ENCODE results near the gene MAD1L1. TPM values are rescaled to one million over a fixed set of nuclear protein-coding genes. Genes with fewer than 3 reads are reported as not detected.

Gene MAD1L1
- total RNA-seq, 2 donors from 2014 or later = 59.1 to 61.4 TPM

DNA sequence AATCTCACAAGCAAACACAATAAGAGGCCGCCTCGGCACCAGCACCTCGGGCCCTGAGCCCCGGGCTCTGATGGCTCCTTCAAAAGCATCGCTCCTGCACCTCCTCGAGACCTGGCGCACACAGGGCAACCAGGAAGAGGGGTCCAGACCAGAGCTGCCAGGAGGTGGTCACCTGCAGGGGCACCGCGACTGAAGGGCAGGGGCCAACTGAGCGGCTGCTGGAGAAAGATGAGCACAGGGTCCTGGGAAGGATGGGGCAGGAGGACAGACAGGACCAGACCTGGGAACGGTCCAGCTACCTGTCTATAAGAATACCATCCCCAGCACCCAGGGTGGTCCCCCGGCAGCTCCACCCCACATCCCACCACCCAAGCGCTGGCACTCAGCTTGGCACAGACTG, 20.8 kb downstream of the MAD1L1 start:
- WGBS, 2 experiments (ENCODE audit: insufficient coverage in 1 of 2, insufficient read length in 1 of 2) = 92 to 94% methylated on average over 5 to 13 of the region's 13 CpGs
- Mint-ChIP-seq H3K4me1 (no peaks in the 10 kb centered on the region), H3K27ac (no peak overlapping the region), H3K9me3 (no peaks in the 10 kb centered on the region), H3K36me3 (ENCODE audit: low read depth) (peaks cover 80% of the 10 kb centered on the region), H3K27me3 (ENCODE audit: insufficient read depth) (no peaks in the 10 kb centered on the region), H3K4me3 (no peak overlapping the region)
- no peak for DNase-seq
- H3K27me3 ChIP-seq (ENCODE audit: control insufficient read depth, insufficient read depth, low read length, poor library complexity, severe bottlenecking) = no peaks in the 10 kb centered on the region
- H3K9me3 ChIP-seq (ENCODE audit: control insufficient read depth, low read length) = no peaks in the 10 kb centered on the region
- H3K4me3 ChIP-seq (ENCODE audit: low read length) = no peak overlapping the region
- no peak overlapping the region for H3K9ac ChIP-seq (ENCODE audit: extremely low read depth, low read length, poor library complexity, severe bottlenecking)
- TF ChIP-seq, protein P1, sequence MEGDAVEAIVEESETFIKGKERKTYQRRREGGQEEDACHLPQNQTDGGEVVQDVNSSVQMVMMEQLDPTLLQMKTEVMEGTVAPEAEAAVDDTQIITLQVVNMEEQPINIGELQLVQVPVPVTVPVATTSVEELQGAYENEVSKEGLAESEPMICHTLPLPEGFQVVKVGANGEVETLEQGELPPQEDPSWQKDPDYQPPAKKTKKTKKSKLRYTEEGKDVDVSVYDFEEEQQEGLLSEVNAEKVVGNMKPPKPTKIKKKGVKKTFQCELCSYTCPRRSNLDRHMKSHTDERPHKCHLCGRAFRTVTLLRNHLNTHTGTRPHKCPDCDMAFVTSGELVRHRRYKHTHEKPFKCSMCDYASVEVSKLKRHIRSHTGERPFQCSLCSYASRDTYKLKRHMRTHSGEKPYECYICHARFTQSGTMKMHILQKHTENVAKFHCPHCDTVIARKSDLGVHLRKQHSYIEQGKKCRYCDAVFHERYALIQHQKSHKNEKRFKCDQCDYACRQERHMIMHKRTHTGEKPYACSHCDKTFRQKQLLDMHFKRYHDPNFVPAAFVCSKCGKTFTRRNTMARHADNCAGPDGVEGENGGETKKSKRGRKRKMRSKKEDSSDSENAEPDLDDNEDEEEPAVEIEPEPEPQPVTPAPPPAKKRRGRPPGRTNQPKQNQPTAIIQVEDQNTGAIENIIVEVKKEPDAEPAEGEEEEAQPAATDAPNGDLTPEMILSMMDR (conservative IDR thresholded peaks at IDR 0.05) = no peak
- H3K4me1 ChIP-seq (ENCODE audit: control insufficient read depth, insufficient read depth, low read length) = no peaks in the 10 kb centered on the region
- H3K27ac ChIP-seq (ENCODE audit: low read depth, low read length) = peak overlapping the region; percentile 49
- peaks cover 65% of the 10 kb centered on the region for H3K36me3 ChIP-seq (ENCODE audit: control insufficient read depth, insufficient read depth, low read length)

DNA sequence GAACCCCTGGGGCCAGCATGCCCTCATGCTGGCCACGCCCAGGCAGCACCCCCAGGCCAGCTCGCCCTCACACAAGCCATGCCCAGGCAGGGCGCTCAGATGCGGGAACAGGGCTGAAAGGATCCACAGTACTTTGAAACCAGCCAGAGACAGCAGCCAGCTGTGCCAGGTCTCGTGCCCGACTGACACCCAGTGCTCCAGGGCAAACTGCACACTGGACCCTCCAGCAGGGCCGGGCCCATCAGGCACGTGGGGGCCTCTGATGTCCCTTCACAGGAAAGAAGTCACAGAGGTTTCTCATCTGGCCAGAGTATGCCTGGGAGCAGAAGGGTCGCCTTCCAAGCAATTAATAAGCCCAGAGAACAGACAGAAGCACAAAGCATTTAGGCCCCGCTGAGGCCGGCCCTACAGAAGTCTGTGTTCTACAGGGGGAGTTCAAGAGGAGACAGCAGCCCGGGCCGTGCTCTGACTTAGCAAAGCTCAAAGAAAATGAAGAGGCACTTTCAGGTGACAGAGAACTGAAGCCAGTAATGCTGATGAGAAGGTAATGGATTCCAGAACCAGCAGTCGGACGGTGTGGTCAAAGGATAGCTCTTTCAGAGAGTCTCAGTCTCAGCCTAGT, 21.4 kb downstream of the MAD1L1 start:
- H3K9ac ChIP-seq (ENCODE audit: extremely low read depth, low read length, poor library complexity, severe bottlenecking) = no peak overlapping the region
- Mint-ChIP-seq H3K27ac (no peak overlapping the region), H3K36me3 (ENCODE audit: low read depth) (peaks cover 77% of the 10 kb centered on the region), H3K27me3 (ENCODE audit: insufficient read depth) (no peaks in the 10 kb centered on the region), H3K4me3 (no peak overlapping the region), H3K4me1 (no peaks in the 10 kb centered on the region), H3K9me3 (no peaks in the 10 kb centered on the region)
- TF ChIP-seq, protein P1 (conservative IDR thresholded peaks at IDR 0.05) = no peak
- DNase-seq = no peak
- H3K4me3 ChIP-seq (ENCODE audit: low read length) = no peak overlapping the region
- peaks cover 62% of the 10 kb centered on the region for H3K36me3 ChIP-seq (ENCODE audit: control insufficient read depth, insufficient read depth, low read length)
- no peaks in the 10 kb centered on the region for H3K4me1 ChIP-seq (ENCODE audit: control insufficient read depth, insufficient read depth, low read length)
- no peaks in the 10 kb centered on the region for H3K27me3 ChIP-seq (ENCODE audit: control insufficient read depth, insufficient read depth, low read length, poor library complexity, severe bottlenecking)
- WGBS, 2 experiments (ENCODE audit: insufficient coverage in 1 of 2, insufficient read length in 1 of 2) = 93 to 95% methylated on average over 15 of the region's 15 CpGs
- H3K27ac ChIP-seq (ENCODE audit: low read depth, low read length) = peak overlapping the region; percentile 49
- no peaks in the 10 kb centered on the region for H3K9me3 ChIP-seq (ENCODE audit: control insufficient read depth, low read length)

DNA sequence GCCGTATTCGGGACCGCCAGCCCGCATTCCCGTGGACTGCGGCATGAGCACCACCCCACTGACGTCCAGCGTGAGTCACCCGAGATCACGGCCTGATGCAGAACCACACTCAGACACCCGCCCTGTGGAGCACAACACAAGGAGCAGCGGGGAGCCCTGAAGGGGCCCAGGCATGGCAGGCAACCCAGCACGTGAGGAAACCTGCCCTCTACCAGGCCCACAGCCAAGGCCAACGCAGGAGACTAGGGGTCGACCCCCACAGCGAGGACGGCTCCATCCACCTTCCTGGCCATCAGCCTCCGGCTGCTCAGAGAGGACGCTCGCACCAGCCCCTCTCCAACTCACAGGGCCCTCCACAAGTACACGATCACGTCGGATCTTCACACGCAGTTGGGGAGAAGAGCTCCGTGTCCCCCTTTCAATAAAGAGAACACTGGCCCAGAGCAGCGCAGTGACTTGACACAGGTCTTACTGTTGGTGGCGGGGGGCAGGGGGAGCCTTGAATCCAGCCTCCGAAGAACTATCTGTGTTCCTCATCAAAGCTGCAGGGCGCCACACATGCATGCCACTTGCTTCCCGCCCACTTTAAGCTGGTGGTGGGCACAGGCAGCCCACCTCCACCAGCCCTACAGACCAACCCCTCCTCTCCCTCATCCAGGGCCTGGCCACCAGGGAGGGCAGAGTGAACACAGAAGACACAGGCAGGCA, 22.0 kb downstream of the MAD1L1 start:
- DNase-seq = no peak
- Histone ChIP-seq H3K4me3 (ENCODE audit: low read length) (no peak overlapping the region), H3K36me3 (ENCODE audit: control insufficient read depth, insufficient read depth, low read length) (peaks cover 59% of the 10 kb centered on the region), H3K9ac (ENCODE audit: extremely low read depth, low read length, poor library complexity, severe bottlenecking) (no peak overlapping the region), H3K9me3 (ENCODE audit: control insufficient read depth, low read length) (no peaks in the 10 kb centered on the region), H3K27ac (ENCODE audit: low read depth, low read length) (no peak overlapping the region), H3K27me3 (ENCODE audit: control insufficient read depth, insufficient read depth, low read length, poor library complexity, severe bottlenecking) (no peaks in the 10 kb centered on the region), H3K4me1 (ENCODE audit: control insufficient read depth, insufficient read depth, low read length) (no peaks in the 10 kb centered on the region)
- Mint-ChIP-seq H3K4me3 (no peak overlapping the region), H3K4me1 (no peaks in the 10 kb centered on the region), H3K27ac (no peak overlapping the region), H3K9me3 (no peaks in the 10 kb centered on the region), H3K36me3 (ENCODE audit: low read depth) (peaks cover 75% of the 10 kb centered on the region), H3K27me3 (ENCODE audit: insufficient read depth) (no peaks in the 10 kb centered on the region)
- TF ChIP-seq, protein P1 (conservative IDR thresholded peaks at IDR 0.05) = no peak
- WGBS, 2 experiments (ENCODE audit: insufficient coverage in 1 of 2, insufficient read length in 1 of 2) = 90 to 93% methylated on average over 15 to 30 of the region's 30 CpGs

Measured in endodermal cell (in vitro differentiated cells).